OCI-LY3 (cell line): ENCODE results near the gene KRT79.

Experiments used
- H2AFZ ChIP-seq: fragments of 200-600, 300-600 bp; shearing (Covaris generic); 2 replicates; pipeline ENCODE4 v1.6.0; 2014; ENCODE audit warnings: antibody characterized with exemption, low read depth, low read length
- H3K27ac ChIP-seq: fragments of 200-600, 300-600 bp; sonication (generic); 2 replicates; pipeline ENCODE4 v1.5.1; 2014; ENCODE audit warnings: mild to moderate bottlenecking, low read length, moderate library complexity, mixed read lengths
- H3K27me3 ChIP-seq: fragments of 200-600, 300-600 bp; sonication (generic); 2 replicates; pipeline ENCODE4 v1.6.1; 2014; ENCODE audit warnings: low read depth, low read length, mixed read lengths
- H3K36me3 ChIP-seq: fragments of 200-600, 300-600 bp; sonication (generic); replicated peaks from 2 replicates; pipeline ENCODE3; 2014; ENCODE audit warnings: low read depth, low read length, mixed read lengths
- H3K4me1 ChIP-seq: fragments of 300-600, 200-600 bp; sonication (generic); 2 replicates; pipeline ENCODE4 v1.6.1; 2014; ENCODE audit warnings: low read length, mixed read lengths
- H3K4me2 ChIP-seq: fragments of 200-600, 300-600 bp; sonication (generic); 2 replicates; pipeline ENCODE4 v1.6.1; 2014; ENCODE audit warnings: low read length, mixed read lengths
- H3K4me3 ChIP-seq: fragments of 300-600, 200-600 bp; sonication (generic); 2 replicates; pipeline ENCODE4 v1.5.1; 2014; ENCODE audit warnings: antibody characterized with exemption, mild to moderate bottlenecking, low read length, moderate library complexity
- H3K79me2 ChIP-seq: fragments of 300-600, 200-600 bp; shearing (Covaris generic); 2 replicates; pipeline ENCODE4 v1.6.1; 2014; ENCODE audit warnings: mild to moderate bottlenecking, low read length, mixed read lengths
- H3K9ac ChIP-seq: fragments of 300-600, 200-600 bp; shearing (Covaris generic); 2 replicates; pipeline ENCODE4 v1.6.0; 2014; ENCODE audit warnings: mild to moderate bottlenecking, low read length, moderate library complexity
- H3K9me3 ChIP-seq: fragments of 200-600, 300-600 bp; shearing (Covaris generic); 2 replicates; pipeline ENCODE4 v1.6.1; 2014; ENCODE audit warnings: low read length, mixed read lengths; ENCODE audit not compliant: insufficient read depth
- H4K20me1 ChIP-seq: fragments of 200-600, 300-600 bp; sonication (generic); 2 replicates; pipeline ENCODE4 v1.6.1; 2016; ENCODE audit warnings: low read length, mixed read lengths; ENCODE audit not compliant: insufficient read depth
- CTCF ChIP-seq: fragments of 200-600, 300-600 bp; sonication (generic); IDR thresholded peaks from 2 replicates; pipeline ENCODE4 v1.5.1; 2014; ENCODE audit warnings: antibody characterized with exemption, low read length, low read depth
- EZH2phosphoT487 ChIP-seq: fragments of 200-600 bp; shearing (Covaris generic); IDR thresholded peaks from 2 replicates; pipeline ENCODE4 v1.6.1; 2018; ENCODE audit warnings: antibody characterized with exemption, mixed run types, low read depth

The KRT79 gene

GRCh38 chr12:52792185-52793029 is 41.7 kb downstream of the KRT79 start:
- H3K9me3 ChIP-seq = no peaks in the 10 kb centered on the region

GRCh38 chr12:52791271-52792184 is 42.6 kb downstream of the KRT79 start:
- 0 out of 2 replicates have a peak, but pooled peaks cover 3% of the 10 kb centered on the region for H3K27me3 ChIP-seq
- H3K79me2 ChIP-seq = no peaks in the 10 kb centered on the region
- TF ChIP-seq EZH2phosphoT487 (no peak), CTCF (no peak)
- no peaks in the 10 kb centered on the region for H4K20me1 ChIP-seq
- H3K27ac ChIP-seq = no peak overlapping the region
- H3K4me2 ChIP-seq = no peak overlapping the region
- H3K4me1 ChIP-seq = no peaks in the 10 kb centered on the region
- no peaks in the 10 kb centered on the region for H3K9me3 ChIP-seq
- no peak overlapping the region for H2AFZ ChIP-seq
- H3K4me3 ChIP-seq = no peak overlapping the region
- H3K9ac ChIP-seq = no peak overlapping the region
- H3K36me3 ChIP-seq = no peaks in the 10 kb centered on the region

More at GRCh38 chr12:52792185-52793029, 41.7 kb downstream of the KRT79 start:
- H3K4me3 ChIP-seq = no peak overlapping the region
- H2AFZ ChIP-seq = no peak overlapping the region
- H3K36me3 ChIP-seq = no peaks in the 10 kb centered on the region
- no peaks in the 10 kb centered on the region for H4K20me1 ChIP-seq
- 0 out of 2 replicates have a peak, but pooled peaks cover 3% of the 10 kb centered on the region for H3K27me3 ChIP-seq
- no peak overlapping the region for H3K4me2 ChIP-seq
- no peaks in the 10 kb centered on the region for H3K4me1 ChIP-seq
- H3K9ac ChIP-seq = no peak overlapping the region
- no peaks in the 10 kb centered on the region for H3K79me2 ChIP-seq
- H3K27ac ChIP-seq = no peak overlapping the region
- TF ChIP-seq CTCF = no peak
- TF ChIP-seq EZH2phosphoT487 = no peak

DNA sequence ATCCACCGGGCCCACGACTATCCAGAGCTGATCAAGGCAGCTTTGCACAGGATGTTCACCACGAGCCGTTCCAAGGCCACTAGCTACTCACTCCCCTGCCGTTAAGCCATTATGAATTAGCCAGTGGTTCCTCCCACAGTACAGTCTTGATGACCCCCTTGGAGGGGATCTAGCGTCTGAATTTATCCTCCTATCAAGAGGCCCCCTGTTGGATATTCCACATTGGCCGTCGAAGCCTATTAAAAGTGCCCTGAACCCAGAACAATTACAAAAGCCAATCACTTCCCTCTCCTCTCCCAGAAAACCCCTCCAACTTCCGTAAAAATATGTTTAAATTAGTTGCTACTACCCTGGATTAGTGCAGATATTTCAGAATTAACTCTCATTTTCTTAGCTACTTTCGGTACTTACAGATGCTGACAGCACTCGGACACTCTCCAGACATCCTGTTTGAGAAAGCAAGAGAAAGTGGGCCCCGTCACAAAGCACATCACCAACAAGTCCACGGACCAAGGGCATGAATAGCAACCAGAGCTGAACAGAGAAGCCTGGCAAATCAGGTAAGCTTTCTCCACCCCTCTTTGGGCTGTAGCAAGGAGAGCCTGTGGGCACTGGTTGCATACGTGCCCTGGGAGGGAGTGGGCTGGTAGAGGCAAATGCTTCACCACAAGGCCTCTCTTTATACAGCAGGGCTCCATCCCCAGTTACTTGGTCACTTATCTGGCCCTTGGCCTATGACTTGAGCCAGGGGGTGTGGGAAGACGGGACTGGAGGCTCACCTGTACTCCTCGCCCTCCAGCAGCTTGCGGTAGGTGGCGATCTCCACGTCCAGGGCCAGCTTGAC is 43.5 kb downstream of the KRT79 start:
- Histone ChIP-seq H4K20me1 (no peaks in the 10 kb centered on the region), H3K27ac (no peak overlapping the region), H3K4me1 (no peaks in the 10 kb centered on the region), H3K27me3 (peaks cover 2% of the 10 kb centered on the region), H3K4me3 (no peak overlapping the region), H2AFZ (no peak overlapping the region), H3K79me2 (no peaks in the 10 kb centered on the region), H3K9me3 (no peaks in the 10 kb centered on the region), H3K9ac (no peak overlapping the region), H3K36me3 (no peaks in the 10 kb centered on the region), H3K4me2 (no peak overlapping the region)
- no peak for TF ChIP-seq CTCF
- no peak for TF ChIP-seq EZH2phosphoT487
